Hindlimb muscle (tissue), 1 donor: ENCODE data around the gene PI16. TPM values are rescaled to one million over a fixed set of nuclear protein-coding genes. Genes with fewer than 3 reads are reported as not detected.

ENCODE experiments used
- DNase-seq: peaks from one replicate; pipeline ENCODE4 v3.0.0-alpha.2; 2013
- polyA plus RNA-seq: library from polyadenylated mRNA; unstranded; fragments of 120-200 nt; gene quantifications from one replicate; pipeline ENCODE4 v1.2.1, GENCODE V29; 2013; ENCODE audit not compliant: insufficient read length

The PI16 gene
- 17.2 TPM for polyA plus RNA-seq

- no peak for DNase-seq
Measured at GRCh38 chr6:36954262-36954931, at the start of gene PI16. PI16 (plus strand) TSS chr6:36954738; CDS start chr6:36954761, 23 bp downstream.

GRCh38 chr6:36904851-36905393 is 49.6 kb upstream of the PI16 start:
- no peak for DNase-seq

GRCh38 chr6:36906539-36907325 is 47.8 kb upstream of the PI16 start:
- no peak for DNase-seq

- DNase-seq, result no peak
Measured at GRCh38 chr6:36907781-36908180, 46.8 kb upstream of the PI16 start.

- no peak for DNase-seq
Measured at GRCh38 chr6:36908747-36909146, 45.8 kb upstream of the PI16 start.

GRCh38 chr6:36912030-36912454 is 42.5 kb upstream of the PI16 start:
- no peak for DNase-seq

- no peak for DNase-seq
Measured at GRCh38 chr6:36912586-36912985, 42.0 kb upstream of the PI16 start.

GRCh38 chr6:36913082-36913481 is 41.5 kb upstream of the PI16 start:
- DNase-seq, result no peak

- no peak for DNase-seq
Measured at GRCh38 chr6:36914227-36914794, 40.2 kb upstream of the PI16 start.

GRCh38 chr6:36915599-36915998 is 38.9 kb upstream of the PI16 start:
- DNase-seq, result no peak

GRCh38 chr6:36916126-36916525 is 38.4 kb upstream of the PI16 start:
- no peak for DNase-seq

GRCh38 chr6:36917541-36918193 is 36.9 kb upstream of the PI16 start:
- DNase-seq, result peak; percentile 58

- no peak for DNase-seq
Measured at GRCh38 chr6:36920049-36920448, 34.5 kb upstream of the PI16 start.

GRCh38 chr6:36920546-36920945 is 34.0 kb upstream of the PI16 start:
- DNase-seq, result no peak

GRCh38 chr6:36924131-36924530 is 30.4 kb upstream of the PI16 start:
- no peak for DNase-seq

- no peak for DNase-seq
Measured at GRCh38 chr6:36924778-36925374, 29.7 kb upstream of the PI16 start.

GRCh38 chr6:36925809-36926208 is 28.7 kb upstream of the PI16 start:
- DNase-seq, result no peak

GRCh38 chr6:36926708-36927513 is 27.6 kb upstream of the PI16 start:
- no peak for DNase-seq

GRCh38 chr6:36927691-36928546 is 26.6 kb upstream of the PI16 start:
- peak; percentile 50 for DNase-seq

- DNase-seq, result no peak
Measured at GRCh38 chr6:36928547-36928918, 26.0 kb upstream of the PI16 start.

GRCh38 chr6:36929152-36929551 is 25.4 kb upstream of the PI16 start:
- DNase-seq, result no peak
